GM18870 (cell line): ENCODE data around the gene TJP2.
"Not testable (repeated sequence)": the region's sequence is repeated elsewhere in the genome, so short reads cannot be mapped to it uniquely, and the experiment has no call there.

ENCODE experiments used
- ATAC-seq: cut with Tn5 transposase; IDR thresholded peaks from one replicate; pipeline ENCODE4 v1.9.1; 2021; ENCODE audit warnings: moderate library complexity; ENCODE audit not compliant: unreplicated experiment

Gene TJP2

GRCh38 chr9:69279084-69279731 lies 105.1 kb downstream of the TJP2 start:
- ATAC-seq = no peak

GRCh38 chr9:69279733-69280132 lies 105.7 kb downstream of the TJP2 start:
- no peak for ATAC-seq

GRCh38 chr9:69283003-69283402 lies 108.9 kb downstream of the TJP2 start:
- ATAC-seq = no peak

- ATAC-seq = no peak
These were observed 118.0 kb downstream of the TJP2 start for GRCh38 chr9:69292078-69292477.

- no peak for ATAC-seq
These were observed 119.1 kb downstream of the TJP2 start for GRCh38 chr9:69293156-69293555.

GRCh38 chr9:69295872-69296552 lies 121.9 kb downstream of the TJP2 start:
- ATAC-seq = no peak

- ATAC-seq = no peak
These were observed 123.4 kb downstream of the TJP2 start for GRCh38 chr9:69297300-69297980.

GRCh38 chr9:69299315-69299714 lies 125.2 kb downstream of the TJP2 start:
- ATAC-seq = no peak

- no peak for ATAC-seq
These were observed 125.7 kb downstream of the TJP2 start for GRCh38 chr9:69299826-69300225.

- ATAC-seq = no peak
These were observed 129.3 kb downstream of the TJP2 start for GRCh38 chr9:69303331-69303730.

GRCh38 chr9:69306895-69307445 lies 132.9 kb downstream of the TJP2 start:
- ATAC-seq = not testable (repeated sequence)

- no peak for ATAC-seq
These were observed 133.5 kb downstream of the TJP2 start for GRCh38 chr9:69307446-69308205.

GRCh38 chr9:69308206-69308931 lies 134.3 kb downstream of the TJP2 start:
- ATAC-seq = no peak

GRCh38 chr9:69313175-69313574 lies 139.1 kb downstream of the TJP2 start:
- no peak for ATAC-seq

- ATAC-seq = no peak
These were observed 140.5 kb downstream of the TJP2 start for GRCh38 chr9:69314547-69314946.

GRCh38 chr9:69317081-69317480 lies 143.0 kb downstream of the TJP2 start:
- no peak for ATAC-seq

- peak; percentile 89 for ATAC-seq
These were observed 143.8 kb downstream of the TJP2 start for GRCh38 chr9:69317894-69318293.

- ATAC-seq = no peak
These were observed 145.4 kb downstream of the TJP2 start for GRCh38 chr9:69319324-69320025.

- ATAC-seq = no peak
These were observed 148.2 kb downstream of the TJP2 start for GRCh38 chr9:69322256-69322655.

- no peak for ATAC-seq
These were observed 149.8 kb downstream of the TJP2 start for GRCh38 chr9:69323861-69324260.
